ENCODE measurements around the gene P3H4.

DNA sequence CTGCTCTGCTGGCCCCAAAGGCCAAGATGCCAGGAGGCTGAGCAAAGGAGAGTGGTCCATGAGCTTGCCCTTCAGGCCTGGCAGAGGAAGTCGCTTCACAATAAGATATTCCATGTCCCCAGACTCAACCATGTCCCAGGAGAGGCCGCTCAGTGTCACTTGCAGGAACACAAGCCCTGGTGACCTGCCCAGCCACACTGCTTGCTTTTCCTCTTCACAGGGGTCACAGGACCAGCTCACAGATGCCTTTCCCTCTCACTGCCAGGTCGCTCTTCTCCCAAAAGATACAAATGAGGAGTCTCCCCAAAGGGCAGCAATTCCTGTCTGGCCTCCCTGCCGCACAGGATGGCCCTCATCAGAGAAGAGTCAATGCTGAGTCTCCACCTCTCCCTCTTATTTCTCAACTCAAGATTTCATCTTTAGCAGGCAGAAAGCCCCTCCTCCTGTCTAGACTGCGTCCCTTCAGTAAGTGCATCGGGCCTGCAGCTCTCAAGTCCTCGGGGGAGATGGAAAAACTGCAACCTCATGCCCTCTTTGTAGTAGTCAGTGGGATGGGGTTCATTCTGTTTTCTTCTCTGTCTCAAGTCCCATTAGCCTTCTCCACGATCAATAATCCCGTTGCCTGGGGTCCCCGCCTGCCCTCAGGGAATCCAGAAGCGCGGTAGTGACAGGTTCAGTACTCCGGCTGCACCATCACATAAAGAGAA lies 30.2 kb downstream of the P3H4 start:
- TF ChIP-seq POLR2AphosphoS5 (IDR thresholded peaks at IDR 0.05) (no peak), POLR2A (IDR thresholded peaks at IDR 0.05) (no peak)
- TF ChIP-seq, protein P1, sequence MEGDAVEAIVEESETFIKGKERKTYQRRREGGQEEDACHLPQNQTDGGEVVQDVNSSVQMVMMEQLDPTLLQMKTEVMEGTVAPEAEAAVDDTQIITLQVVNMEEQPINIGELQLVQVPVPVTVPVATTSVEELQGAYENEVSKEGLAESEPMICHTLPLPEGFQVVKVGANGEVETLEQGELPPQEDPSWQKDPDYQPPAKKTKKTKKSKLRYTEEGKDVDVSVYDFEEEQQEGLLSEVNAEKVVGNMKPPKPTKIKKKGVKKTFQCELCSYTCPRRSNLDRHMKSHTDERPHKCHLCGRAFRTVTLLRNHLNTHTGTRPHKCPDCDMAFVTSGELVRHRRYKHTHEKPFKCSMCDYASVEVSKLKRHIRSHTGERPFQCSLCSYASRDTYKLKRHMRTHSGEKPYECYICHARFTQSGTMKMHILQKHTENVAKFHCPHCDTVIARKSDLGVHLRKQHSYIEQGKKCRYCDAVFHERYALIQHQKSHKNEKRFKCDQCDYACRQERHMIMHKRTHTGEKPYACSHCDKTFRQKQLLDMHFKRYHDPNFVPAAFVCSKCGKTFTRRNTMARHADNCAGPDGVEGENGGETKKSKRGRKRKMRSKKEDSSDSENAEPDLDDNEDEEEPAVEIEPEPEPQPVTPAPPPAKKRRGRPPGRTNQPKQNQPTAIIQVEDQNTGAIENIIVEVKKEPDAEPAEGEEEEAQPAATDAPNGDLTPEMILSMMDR (IDR thresholded peaks at IDR 0.05) = no peak

Measured in suprapubic skin (tissue), 4 donors.